Loucy (cell line): Measurements from ENCODE around the gene PKD1L1.

Source experiments
- EZH2phosphoT487 ChIP-seq: fragments of 200-600 bp; IDR thresholded peaks from 2 replicates; pipeline ENCODE4 v1.6.1; 2018; ENCODE audit warnings: antibody characterized with exemption, mild to moderate bottlenecking, moderate library complexity, borderline replicate concordance
- TF ChIP-seq, protein P1 (sequence below): fragments of 200-600 bp; sonication (generic); conservative IDR thresholded peaks from 2 replicates; pipeline ENCODE4 v1.5.1; 2014; ENCODE audit warnings: mild to moderate bottlenecking, antibody characterized with exemption, low read length

DNA sequence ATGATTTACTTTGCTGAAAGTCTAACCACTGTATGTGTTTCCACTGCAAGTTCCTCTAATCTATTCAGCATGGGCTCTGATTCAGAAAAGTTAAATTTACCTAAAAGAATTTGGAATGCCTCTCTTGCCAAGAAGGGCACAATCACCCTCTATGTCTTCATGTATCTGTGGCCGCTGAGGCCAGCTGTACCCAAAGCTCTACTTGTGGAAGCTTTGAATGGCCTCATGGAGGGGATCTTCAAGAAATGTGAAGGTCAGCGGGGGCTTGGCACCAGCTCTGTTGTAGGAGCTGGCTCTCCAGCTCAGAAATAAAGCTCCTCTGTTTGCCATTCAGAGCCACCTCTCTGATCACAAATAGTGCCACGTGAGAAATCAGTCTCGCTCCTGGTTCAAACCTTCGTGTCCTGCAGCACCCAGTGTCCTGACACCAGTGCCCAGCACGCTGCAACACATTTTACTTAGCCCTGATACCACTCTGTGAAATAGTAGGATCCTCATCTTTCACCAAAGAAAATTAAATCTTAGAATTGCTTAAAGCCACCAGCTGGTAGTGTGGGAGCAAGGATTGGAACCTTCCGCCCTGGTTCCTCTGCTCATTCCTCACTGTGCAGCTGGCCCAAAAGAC lies 61.1 kb downstream of the PKD1L1 start:
- TF ChIP-seq, protein P1, sequence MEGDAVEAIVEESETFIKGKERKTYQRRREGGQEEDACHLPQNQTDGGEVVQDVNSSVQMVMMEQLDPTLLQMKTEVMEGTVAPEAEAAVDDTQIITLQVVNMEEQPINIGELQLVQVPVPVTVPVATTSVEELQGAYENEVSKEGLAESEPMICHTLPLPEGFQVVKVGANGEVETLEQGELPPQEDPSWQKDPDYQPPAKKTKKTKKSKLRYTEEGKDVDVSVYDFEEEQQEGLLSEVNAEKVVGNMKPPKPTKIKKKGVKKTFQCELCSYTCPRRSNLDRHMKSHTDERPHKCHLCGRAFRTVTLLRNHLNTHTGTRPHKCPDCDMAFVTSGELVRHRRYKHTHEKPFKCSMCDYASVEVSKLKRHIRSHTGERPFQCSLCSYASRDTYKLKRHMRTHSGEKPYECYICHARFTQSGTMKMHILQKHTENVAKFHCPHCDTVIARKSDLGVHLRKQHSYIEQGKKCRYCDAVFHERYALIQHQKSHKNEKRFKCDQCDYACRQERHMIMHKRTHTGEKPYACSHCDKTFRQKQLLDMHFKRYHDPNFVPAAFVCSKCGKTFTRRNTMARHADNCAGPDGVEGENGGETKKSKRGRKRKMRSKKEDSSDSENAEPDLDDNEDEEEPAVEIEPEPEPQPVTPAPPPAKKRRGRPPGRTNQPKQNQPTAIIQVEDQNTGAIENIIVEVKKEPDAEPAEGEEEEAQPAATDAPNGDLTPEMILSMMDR = no peak
- TF ChIP-seq EZH2phosphoT487 = no peak
